GM18868 (cell line): ENCODE data around the gene CYP2A6.
"Not testable (repeated sequence)": the region's sequence is repeated elsewhere in the genome, so short reads cannot be mapped to it uniquely, and the experiment has no call there.

Source experiments
- ATAC-seq: cut with Tn5 transposase; IDR thresholded peaks from one replicate; pipeline ENCODE4 v1.9.1; 2021; ENCODE audit warnings: mild to moderate bottlenecking, moderate library complexity; ENCODE audit not compliant: unreplicated experiment

CYP2A6 gene

DNA sequence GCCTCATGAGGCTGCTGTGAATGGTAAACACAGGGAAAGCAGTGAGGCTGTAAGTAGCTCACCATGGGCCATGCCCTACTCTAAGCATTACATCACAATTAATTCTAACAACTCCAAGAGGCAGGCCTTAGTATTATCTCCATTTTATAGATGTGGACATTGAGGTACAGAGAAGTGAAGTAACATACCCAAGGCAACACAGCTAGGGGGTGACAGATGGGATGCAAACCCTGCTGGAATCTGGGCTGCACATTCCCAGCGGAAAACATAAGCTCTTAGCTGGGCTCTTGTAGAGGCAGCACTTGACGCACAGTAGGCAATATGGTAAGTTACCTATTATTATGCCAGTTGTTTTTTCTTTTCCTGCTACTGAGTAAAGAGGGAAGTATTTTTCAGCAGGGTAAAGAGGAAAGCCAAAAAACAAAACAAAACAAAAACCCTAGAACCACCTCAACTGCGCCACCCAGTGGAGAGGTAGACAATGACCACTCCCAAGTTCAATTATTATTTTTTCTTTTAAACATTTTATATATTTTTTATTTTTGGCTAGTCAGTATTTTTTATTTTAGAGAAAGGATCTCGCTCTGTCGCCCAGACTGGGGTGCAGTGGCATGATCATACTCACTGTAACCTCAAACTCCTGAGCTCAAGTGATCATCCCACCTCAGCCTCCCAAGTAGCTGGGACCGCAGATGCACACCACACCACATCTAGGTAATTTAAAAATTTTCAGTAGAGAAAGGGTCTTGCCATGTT lies 30.6 kb downstream of the CYP2A6 start:
- ATAC-seq = not testable (repeated sequence)

DNA sequence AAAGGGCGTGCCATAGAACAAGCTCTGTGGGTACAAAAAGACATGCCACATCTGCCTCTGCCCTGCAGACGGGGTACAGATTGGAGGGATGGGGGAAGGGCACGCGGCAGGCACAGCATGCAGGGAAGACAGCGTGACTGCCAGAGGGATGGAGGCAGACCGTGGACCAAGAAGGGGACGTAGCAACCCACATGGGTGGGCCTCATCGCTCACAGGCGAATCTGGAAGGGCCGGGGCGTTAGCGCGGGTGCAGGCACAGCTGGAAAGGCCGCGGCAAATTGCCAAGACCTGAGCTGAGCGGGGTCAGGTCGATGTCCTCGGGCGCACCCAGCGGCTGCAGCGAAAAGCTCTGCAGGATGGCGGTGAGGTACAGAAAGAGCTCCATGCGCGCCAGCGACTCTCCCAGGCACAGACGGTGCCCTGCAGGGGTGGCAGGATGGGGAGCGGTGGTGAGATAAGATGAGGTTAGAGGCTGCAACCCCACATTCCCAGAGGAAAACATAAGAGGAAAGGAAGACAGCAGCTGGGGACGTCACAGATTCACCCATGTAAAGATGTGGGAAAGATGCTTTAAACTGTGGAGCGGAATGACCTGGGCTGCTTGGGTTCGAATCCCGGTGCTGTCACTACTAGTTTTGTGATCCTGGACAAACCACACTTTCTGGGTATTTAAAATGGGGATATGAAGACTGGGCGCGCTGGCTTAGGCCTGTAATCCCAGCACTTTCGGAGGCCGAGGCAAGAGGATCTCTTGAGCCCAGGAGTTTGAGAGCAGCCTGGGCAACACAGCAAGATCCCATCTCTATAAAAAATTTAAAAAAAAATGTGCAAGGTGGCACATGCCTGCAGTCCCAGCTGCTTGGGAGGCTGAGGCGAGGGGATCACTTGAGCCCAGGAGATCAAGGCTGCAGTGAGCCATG lies 31.5 kb downstream of the CYP2A6 start:
- not testable (repeated sequence) for ATAC-seq

DNA sequence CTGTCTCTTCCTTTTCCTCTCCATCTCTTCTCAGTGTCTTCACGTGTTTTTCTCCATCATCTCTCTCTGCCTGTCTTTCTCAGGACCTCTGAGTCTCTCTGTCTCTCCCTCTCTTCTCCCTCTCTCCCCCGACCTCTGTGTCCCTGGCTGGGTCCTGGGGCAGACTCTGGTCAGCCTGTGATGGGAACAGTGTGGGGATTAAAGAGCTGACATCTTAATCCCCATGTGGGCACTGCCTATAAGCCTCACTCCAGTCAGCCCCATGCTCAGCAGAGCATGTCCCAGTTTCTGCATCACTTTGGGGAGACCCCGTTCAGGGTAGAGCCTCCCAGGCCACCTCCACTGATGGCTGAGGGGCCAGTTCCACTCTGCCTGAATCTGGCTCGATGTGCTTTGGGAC lies 35.0 kb downstream of the CYP2A6 start:
- no peak for ATAC-seq

DNA sequence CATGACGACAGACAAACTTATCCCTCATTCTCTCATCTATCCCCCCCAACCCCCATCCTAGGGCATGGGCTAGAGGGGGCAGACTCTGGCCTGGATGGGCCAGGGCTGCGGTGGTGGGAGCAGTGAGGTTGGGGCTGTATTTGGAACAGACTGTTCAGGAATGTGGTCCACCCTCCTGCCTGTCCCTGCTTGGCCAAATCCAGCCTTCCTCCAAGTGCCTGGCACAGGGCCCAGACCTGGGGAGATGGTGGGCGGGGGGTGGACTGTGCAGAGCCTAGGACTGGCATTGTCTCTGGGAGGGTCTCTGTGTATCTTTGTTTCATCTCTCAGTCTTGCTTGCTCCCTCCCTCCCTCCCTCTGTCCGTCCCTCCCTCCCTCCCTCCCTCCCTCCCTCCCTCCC lies 37.1 kb downstream of the CYP2A6 start:
- ATAC-seq = no peak

DNA sequence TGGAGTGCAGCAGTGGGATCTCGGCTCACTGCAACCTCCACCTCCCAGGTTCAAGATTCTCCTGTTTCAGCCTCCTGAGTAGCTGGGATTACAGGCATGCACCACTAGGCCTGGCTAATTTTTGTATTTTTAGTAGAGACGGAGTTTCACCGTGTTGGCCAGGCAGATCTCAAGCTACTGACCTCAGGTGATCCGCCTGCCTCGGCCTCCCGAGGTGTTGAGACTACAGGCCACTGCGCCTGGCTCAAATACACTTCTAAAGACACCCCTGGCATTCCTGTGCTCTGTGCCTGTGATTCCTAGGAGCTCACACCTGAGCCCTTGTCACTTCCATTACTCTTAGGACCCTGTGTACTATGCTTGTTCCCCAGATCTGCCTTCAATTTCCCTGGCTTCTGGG lies 37.7 kb downstream of the CYP2A6 start:
- not testable (repeated sequence) for ATAC-seq

DNA sequence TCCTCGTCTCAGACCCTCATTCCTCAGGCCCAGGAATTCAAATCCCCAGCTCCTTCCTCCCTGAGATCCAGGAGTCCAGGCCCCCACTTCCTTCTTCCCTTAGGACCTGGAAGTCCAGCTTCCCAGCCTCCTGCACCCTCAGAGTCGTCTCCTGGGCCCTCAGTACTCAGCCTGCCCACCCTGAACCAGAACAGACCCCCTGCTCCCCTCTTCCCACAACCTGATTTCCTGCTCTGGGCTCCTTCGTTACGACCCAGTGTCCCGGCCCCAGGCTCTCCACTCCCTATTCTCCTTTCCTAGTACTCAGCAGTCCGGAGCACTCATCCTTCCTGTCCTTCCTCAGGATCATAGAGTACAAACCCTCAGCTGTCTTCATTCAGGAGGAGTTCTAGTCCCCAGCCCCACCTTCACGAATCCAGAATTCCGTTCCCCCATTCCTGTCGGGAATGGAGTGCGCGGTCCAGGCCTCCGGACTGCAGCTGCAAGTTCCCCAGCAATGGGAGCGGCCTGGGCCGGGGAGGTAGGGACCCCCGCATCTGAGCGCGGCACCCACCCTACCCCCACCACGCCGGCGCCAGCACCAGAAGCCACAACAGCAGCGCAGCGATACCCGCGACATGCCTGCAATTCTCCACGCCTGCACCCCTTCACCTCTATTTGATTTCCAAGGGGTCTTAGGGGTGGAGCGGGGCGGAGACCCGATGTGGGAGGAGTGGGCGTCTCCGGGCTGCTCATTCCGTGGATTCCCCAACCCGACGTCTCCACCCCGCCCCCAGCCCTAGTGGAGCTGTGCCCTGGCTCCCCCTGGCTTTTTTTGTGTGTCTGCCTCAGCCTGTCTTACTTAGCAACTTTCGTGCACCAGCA lies 38.5 kb downstream of the CYP2A6 start:
- no peak for ATAC-seq

DNA sequence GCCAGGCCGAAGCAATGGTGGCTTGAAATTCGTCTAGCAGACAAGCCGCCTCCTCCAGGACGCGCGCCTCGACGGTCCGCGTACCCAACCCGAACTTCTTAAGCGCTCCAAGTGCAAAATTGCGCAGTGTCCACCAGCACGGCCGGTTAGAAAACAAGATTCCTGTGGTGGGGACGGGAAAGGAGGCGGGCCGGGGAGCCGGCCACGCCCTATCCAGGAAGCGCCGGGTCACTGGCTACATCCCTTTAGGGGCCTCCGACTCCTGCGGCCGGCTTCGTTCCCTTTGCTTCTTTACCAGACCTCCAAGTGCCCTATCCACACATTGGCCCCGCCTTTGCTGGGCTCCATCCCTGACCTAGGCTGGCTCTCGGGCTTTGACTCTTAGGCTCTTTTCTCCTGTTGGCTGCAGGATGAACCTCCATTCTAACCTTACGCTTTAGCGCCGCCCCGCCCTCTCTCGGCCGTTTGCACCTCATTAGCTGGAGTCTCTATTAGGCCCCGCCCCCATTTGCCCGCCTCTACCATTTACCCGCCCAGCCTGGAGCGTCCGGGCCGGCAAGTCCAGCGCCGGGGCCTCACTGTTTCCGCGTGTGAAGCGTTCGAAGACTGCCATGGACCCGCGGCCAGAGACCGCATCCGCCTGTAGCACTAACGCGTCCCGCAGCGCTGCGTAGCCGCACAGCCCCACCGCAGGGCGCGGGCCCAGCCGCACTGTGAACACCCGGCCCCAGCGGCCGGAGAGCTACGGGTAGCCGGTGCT lies 39.4 kb downstream of the CYP2A6 start:
- not testable (repeated sequence) for ATAC-seq

DNA sequence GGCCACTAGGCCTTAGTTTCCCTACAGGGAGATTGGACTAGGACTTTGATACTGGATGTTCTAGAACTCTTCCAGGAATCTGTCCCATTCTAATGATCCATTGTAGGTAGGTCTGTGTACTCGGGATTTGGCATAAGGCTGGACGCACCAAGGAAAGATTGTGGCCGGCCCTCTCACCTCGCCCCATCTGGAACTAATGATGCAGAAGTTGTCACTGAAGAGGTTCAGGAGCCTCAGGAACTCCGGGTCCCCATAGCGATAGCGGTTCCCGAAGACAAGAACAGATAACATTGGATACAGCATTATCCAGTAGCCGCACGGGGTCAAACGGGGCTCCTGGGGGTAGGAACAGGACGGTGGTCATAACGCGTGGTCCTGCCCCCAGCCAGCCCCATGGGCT lies 40.1 kb downstream of the CYP2A6 start:
- no peak for ATAC-seq

DNA sequence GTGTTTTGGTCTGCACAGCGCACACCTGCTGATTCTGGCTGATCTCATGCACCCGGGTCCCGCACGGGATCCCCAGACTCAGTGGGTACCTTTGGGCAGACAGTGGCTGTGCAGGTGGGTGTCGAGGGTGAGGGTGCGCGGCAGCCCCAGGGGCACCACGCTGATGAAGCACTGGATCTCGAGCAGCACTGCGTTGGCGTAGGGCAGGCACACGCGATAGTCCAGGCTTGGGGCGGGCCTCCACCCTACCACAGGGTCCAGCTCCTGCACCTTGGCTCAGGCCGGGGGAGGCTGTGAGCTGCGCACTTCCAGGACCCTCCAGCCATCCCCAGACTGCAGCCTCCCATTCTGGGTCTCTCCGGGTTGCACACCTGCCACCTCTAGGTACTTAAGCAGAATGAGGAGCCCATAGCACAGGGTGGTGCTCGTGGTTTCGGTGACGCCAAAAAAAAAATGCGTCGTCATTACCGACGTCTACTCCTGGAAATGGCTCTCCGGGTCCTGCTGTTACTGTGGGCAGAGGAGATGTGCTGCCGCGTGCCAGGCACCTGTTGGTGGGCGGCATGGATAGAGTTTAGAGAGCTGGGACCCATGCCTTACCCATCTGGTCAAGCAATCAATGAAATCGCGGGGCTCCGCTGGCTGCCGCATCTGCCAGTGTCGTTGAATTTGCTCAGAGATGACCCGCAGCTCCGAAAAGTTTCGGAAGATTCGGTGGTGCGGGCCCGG lies 40.7 kb downstream of the CYP2A6 start:
- no peak for ATAC-seq

DNA sequence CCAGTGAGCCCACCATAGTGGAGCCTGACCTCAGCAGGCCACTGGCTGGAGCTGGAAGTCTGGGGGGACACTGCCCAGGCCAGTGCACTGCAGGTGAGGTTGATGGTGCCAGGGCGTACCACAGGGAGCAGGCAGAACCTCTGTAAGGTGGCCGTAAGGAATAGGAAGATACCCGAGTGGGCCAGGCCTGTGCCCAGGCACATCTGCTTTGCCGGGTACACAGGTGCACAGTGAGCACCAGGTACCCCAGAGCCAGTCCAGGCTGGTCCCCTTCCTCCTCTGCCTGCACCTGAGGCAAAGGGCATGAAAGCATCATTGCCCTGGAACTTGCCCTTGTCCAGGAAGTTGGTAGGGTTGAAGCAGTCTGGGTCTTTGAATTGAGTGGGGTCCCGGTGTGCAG lies 41.8 kb downstream of the CYP2A6 start:
- no peak for ATAC-seq

DNA sequence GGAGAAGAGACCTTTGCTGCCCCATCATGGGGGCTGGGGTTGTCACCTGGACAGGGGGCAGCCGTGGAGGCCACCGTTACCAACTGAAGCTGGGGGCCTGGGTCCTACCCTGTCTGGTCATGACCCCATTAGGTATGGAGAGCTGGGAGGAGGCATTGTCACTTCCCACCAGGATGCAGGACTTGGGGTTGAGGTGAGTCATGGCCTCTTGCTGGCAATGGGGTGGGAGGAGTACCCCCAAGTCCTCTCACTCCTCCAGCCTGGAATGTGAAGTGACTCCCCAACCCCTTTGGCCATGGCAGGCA lies 42.3 kb downstream of the CYP2A6 start:
- ATAC-seq = no peak

DNA sequence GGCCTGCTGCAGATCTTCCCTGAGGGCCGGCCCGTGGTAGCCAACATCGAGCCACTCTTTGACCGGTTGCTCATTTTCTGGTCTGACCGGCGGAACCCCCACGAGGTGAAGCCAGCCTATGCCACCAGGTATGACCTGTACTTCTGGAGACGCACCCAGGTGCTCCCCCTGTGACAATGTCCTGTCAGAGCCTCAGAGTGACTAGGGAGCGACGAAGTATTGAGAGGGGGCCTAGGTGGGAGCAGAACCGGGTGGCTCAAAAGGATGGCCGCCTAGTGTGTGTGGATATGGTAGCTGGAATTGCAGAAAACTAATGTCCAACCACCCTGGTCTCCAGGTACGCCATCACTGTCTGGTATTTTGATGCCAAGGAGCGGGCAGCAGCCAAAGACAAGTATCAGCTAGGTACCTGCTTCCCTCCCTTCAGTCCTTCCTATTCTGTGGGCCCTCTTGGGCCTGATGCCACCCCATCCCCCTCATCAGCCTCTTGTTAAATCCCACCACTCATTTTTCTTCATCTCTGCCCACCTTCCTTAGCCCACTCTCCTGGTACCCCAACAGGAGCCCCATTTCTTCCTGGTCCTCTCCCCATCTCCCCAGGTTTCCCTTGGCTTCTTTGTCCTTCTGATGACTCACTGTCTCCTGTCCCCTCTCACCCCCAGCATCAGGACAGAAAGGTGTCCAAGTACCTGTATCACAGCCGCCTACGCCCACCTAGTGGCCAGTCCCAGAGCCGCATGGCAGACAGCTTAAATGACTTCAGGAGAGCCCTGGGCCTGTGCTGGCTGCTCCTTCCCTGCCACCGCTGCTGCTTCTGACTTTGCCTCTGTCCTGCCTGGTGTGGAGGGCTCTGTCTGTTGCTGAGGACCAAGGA lies 42.9 kb downstream of the CYP2A6 start:
- no peak for ATAC-seq

DNA sequence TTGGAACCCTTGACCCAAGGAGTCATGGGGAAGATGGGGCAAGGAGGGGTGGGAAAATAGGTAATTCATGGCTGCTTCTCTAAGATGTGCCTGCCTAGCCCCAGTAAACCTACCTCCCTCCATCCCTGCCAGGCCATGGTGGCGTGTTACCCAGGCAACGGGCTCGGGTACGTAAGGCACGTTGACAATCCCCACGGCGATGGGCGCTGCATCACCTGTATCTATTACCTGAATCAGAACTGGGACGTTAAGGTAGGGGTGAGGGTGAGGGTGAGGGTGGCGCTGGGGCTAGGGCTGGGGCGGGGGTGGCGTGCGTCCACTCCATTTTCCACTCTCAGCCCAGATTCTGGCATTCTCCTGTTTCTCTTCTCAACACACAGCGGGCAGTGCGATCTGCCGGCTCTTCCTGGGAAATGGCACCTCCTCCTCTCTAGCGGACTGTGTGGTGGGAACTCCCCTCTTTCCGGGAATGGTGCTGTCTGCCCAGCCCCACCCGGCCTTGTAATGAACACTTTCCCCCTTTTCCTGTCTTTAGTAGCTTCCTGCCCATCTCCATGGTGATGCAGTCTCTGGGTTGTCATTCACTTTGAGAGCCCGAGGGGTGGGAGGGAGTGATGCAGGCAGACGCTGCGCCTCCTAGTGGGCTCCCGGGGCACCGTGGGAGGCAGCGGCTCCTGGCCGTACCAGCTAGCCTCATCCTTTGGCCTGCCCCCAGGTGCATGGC lies 43.7 kb downstream of the CYP2A6 start:
- ATAC-seq = no peak

DNA sequence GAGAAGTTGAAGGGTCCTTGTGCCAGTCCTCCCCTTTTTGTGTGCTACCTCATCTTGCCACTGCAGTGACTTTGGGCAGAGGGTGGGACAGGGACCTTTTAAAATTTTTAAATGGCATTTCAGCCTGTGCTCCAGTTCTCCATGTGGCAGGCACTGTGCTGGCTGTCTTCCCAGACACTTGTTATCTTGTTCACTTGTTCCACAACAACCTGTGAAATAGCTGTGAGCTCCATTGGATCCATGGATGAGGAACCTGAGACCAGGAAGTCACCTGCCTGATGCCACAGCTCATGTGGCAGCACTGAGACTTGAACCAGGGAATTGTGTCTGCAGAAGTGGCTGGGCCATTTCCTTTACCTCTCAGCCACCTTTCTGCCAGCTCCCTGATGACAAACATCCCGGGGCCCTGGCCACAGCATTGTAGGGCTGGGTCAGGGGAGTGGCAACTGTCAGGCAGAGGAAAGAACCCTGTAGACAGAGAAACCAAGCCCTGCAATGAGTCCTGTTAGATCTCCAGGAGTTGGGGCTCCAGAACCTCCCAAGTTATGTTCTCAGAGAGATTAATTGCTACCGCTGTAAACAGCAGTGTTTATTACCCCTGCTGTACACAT lies 44.9 kb downstream of the CYP2A6 start:
- no peak for ATAC-seq

DNA sequence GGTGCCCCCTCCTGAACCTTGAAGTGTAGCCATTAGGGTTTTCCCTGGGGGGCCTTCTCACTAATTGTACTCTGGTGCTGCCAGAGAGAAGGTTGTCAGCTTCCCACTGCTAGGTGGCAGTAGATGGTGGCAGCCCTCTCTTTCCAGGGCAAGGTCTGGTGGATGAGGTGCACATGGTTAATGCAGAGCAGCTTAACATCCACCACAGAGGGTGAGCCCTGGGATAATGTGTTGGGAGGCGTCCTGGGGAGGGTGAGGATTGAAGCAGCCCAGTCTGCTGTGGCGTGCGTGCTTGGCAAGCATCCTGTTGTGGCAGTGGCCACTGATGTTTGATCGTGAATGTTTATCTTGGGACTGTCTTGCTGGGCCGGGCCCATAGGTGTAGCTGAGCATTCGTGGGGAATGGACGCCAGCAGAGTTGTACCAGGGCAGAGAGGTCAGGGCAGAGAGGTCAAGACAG lies 45.4 kb downstream of the CYP2A6 start:
- no peak for ATAC-seq

DNA sequence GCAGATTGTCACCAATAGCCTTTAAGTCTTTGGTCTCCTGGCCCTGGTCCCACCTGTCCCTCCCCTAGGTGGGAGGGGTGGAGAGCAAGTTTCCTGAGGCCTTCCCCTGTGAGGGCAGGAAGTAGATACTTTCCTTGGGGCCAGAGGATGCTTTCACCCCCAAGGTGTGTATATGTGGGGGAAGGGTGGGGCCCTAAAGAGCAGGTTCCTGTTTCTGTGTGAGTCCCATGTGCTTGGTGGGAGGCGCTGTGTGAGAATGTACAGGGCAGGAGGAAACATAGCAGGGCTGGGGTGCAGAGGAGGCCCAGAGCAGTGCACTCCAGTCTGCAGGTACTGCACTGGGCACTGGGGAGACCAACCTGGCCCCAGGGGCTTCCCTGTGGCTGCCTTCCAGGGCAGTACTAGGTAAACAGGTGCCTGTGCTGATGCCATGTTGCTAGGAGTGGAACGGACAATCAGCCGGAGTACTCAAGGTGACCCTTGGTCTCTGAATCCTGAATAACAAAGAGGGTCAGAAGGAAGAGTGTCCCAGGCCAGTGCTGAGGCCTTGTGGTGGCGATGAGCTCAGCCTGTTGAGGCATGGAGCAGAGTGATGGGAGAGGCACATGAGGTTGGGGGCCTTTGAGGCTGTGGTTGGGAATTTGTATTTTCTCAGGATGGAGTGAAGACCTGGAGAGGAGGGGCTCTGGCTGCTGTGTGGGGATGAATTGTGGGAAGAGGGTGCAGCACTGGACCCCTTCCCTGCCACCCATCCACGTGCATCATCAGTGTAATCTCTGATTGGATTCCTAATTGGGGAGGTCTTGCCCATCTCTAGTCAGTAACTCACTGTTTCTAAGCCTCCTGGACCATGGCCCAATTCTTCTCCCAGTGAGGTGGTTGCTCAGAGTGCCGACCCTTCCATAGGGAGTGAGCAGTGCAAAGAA lies 46.1 kb downstream of the CYP2A6 start:
- peak; percentile 26 for ATAC-seq
